CD4-positive, alpha-beta T cell treated with Interleukin-1 beta for 1 hour (primary cell): ENCODE results near the gene SNAP47.

Experiments
- DNase-seq, 2 donors: peaks; one replicate each; pipeline ENCODE4 v3.0.0-alpha.2; 2020 to 2022

The SNAP47 gene

DNA sequence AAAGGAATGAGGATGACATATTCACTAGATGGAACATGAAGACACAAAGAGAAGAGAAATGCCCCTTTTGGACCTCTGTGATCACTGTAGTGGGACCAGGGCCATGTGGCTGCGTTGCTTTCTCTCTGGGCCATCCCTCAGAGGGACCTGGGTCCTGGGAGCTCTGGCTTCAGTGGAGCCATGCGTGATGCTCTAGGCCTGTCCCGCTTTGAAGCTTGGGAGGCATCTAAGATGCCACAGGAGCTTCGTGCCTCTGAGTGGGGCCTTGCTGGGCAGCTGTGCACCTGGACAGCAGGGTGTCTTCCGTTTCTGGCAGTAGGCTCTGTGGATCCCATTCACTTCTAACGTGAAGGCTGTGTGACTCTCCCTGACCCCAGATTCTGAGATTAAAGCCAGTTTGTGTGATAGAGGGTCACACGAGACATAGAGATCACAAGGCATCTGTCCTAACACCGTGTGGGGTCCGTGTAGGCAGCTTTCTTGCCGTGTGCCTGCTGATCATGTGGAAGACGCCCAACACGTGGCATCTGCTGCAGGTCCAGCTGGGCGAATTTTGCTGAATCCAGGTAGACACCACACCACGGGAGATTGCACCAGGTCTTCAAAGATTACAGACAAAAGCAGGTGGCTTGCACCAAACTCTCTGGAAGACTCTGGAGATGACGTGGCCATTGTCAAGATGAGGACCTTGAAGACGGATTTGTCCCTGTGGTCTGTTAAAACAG is 63.0 kb downstream of the SNAP47 start:
- no peak for DNase-seq

DNA sequence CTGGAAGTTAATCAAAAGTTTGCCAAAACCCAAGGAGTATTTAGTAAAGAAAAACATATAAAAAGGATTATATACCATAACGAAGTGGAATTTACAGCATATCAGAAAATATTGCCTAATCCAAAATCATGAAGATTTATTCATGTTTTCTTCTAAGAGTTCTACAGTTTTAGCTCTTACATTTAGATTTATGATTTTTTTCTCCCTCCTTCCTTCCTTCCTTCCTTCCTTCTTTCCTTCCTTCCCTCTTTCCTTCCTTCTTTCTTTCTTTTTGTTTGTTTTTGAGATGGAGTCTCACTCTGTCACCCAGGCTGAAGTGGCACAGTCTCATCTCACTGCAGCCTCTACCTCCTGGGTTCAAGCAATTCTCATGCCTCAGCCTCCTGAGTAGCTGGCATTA is 64.5 kb downstream of the SNAP47 start:
- no peak for DNase-seq

DNA sequence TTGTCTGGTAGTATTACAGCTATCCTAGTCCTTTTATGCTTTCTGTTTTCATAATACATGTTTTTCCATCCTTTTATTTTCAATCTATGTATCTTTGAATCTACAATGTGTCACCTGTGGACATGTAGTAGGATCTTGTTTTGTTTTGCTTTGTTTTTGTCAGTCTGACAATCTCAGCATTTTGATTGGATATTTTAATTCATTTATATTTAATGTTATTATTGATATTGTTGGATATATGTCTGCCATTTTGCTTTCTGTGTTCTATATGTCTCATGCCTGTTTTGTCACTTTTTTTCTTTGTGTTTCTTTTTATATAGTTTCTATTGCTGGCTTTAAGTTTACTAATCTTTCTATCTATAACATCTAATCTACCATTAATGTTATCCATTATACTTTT is 68.7 kb downstream of the SNAP47 start:
- DNase-seq, result no peak

DNA sequence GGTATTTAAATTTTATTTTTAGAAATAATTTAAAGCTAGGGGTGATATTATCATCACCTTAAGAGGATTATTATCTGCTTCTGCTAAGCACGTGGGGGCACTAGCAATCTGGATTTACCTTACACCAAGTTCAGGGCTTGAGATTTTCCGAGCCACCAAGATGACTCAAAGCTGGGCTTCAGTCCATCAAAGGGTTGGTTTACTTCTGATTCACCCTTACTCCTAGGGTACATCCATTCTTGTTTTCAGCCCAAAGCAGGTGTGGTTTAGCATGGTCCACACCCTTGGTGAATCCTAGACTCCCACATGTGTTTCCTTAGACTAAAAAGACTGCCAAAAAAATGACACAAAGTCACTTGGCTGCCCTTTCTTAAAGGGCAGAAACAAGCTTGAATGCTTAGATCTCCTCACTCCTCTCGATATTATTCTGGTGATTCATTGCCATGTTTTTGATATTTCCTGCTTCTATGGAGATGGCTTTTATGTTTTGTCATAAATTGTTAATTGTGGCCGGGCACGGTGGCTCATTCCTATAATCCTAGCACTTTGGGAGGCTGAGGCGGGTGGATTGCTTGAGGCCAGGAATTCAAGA is 70.5 kb downstream of the SNAP47 start:
- DNase-seq, result no peak

DNA sequence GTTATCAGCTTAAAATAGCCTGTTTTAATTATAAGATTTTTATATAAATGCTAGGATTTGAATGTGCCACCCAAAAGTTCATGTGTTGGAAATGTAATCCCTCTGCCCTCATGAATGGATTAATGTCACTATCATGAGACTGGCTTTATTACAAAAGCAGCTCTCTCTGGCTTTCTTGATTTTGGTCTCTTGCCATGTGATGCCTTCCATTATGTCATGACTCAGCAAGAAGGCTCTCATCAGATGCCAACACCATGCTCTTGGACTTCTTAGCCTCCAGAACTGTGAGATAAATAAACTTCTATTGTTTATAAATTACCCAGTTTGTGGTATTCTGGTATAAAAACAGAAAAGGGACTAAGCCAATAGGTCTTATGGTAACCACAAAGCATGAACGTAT is 73.3 kb downstream of the SNAP47 start:
- no peak for DNase-seq

DNA sequence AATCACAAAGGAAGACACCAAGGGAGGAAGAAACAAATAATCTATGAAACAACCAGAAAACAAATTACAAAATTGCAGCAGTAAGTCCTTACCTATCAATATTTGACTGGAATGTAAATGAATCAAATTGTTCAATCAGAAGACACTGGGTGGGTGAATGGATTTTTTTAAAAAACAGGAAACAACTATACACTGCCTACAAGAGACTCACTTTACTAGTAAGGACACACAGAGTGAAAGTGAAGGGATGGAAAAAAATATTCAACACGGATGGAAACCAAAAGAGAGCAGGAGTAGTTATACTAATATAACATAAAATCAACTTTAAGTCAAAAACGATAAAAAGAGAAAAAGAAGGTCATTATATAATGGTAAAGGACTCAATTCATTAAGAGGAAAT is 73.8 kb downstream of the SNAP47 start:
- no peak for DNase-seq

DNA sequence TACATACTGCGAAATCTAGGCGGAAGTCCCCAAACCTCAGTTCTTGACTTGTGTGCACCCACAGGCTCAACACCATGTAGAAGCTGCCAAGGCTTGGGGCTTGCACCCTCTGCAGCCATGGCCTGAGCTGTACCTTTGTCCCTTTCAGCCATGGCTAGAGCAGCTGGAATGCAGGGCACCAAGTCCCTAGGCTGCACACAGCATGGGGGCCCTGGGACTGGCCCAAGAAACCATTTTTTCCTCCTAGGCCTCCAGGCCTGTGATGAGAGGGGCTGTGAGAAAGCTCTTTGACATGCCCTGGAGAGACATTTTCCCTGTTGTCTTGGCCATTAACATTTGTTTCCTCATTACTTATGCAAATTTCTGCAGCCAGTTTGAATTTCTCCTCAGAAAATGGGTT is 78.7 kb downstream of the SNAP47 start:
- no peak for DNase-seq

DNA sequence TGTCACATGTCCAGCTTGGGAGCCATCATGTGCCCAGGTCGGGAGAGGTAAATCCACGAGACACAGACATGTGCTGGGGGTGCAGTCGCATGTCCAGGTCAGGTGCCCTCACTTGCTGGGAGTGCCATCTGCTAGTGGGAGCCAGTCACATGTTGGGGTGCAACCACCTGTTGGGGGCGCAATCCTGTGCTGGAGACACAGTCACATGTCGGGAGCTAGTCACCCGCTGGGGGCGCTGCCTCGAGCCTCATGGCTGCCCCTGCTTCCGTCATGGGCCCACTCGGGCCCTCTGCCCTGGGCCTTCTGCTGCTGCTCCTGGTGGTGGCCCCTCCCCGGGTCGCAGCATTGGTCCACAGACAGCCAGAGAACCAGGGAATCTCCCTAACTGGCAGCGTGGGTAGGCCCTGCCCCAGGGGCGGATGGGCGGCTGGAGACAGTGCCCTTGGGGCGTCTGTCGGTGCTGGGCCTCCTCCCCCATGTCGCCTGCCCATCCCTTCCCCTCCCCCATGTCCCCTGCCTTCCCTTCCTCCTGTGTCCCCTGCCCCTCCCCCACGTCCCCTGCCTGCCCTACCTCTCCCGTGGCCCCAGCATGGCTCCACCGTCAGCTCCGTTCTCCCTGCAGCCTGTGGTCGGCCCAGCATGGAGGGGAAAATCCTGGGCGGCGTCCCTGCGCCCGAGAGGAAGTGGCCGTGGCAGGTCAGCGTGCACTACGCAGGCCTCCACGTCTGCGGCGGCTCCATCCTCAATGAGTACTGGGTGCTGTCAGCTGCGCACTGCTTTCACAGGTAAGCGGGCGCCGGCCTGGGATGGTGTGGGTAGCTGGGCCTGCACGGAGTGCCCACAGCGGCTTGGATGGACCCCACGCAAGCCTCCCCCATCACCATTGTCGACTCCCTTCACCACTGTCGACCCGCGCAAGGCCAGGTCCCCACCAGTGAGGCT is 80.5 kb downstream of the SNAP47 start, which contains the start of gene PRSS38:
PRSS38 (plus strand) TSS at position 208 of the 942 bp plus-strand sequence; CDS start at position 250, 42 bp downstream.
- DNase-seq, result no peak

DNA sequence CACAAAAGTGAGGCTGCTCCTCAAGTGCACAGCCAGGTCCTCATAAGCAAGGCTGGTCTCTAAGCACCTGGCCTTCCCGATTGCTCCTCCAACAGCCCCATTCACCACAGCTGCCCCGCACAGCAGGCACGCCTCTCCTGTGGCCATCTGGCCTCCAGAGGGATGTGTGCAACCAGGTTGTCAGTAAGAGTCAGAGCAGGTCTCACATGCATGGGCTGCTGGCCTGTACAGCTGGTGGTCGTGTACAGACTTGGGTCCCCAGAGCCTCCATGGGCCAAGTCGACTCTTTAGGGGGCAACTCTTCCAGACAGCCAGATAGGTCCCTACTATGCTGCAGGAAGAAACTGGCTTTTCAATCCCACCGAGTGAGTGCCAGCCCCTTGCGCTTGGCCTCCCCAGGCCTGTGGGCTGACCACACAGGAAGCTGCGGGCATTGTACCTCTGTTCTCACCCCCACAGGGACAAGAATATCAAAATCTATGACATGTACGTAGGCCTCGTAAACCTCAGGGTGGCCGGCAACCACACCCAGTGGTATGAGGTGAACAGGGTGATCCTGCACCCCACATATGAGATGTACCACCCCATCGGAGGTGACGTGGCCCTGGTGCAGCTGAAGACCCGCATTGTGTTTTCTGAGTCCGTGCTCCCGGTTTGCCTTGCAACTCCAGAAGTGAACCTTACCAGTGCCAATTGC is 81.7 kb downstream of the SNAP47 start:
- peak in 1 of 2 donors; percentile 4 for DNase-seq

DNA sequence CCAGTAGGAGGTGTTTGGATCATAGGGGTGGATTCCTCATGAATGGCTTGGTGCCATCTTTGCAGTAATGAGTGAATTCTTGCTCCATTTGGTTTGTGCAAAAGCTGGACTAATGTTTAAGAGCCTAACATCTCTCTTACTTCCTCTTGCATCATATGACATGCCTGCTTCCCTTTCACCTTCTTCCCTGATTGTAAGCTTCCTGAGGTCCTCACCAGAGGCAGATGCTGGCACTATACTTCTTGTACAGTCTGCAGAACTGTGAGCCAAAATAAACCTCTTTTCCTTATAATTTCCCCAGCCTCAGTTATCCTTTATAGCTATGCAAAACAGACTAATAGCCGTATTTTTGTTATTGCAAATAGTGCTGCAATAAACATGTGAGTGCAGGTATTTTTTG is 88.3 kb downstream of the SNAP47 start:
- no peak for DNase-seq

DNA sequence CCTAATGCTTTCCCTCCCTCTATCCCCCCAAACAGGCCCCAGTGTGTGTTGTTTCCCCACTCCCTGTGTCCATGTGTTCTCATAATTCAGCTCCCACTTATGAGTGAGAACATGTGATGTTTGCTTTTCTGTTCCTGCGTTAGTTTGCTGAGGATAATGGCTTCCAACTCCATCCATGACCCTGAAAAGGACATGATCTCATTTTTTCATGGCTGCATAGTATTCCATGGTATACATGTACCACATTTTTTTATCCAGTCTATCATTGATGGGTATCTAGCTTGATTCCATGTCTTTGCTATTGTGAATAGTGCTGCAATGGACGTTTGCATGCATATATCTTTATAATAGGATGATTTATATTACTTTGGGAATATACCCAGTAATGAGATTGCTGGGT is 89.0 kb downstream of the SNAP47 start:
- DNase-seq, result no peak

DNA sequence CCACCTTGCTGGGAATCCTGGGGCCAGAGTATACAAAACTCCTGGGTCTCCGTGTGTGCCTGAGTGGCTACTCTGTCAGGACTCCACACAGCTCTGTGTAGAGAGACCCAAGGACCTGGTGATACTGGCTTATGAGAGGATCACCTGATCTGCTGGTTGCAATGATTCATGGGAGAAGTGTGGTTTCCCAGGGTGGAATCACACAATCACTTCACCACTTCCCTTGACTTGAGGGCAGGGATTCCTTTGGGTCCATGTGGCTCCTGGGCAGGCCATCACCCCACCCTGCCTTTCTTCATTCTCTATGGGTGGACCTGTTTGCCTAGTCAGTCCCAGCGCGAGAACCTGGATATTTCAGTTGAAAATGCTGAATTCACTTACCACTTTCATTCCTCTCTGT is 93.6 kb downstream of the SNAP47 start:
- no peak for DNase-seq
